NCI-H2227 (cell line): Measurements from ENCODE around the gene EFNA3.

Source experiments
- DNase-seq: peaks from one replicate; lab custom pipeline; 2025; ENCODE audit not compliant: unreplicated experiment; lab: John Stamatoyannopoulos, UW

EFNA3 gene

GRCh38 chr1:155066777-155067176 lies 11.9 kb upstream of the EFNA3 start:
- DNase-seq, result no peak

GRCh38 chr1:155068599-155068998 lies 10.0 kb upstream of the EFNA3 start:
- no peak for DNase-seq

- DNase-seq, result peak; percentile 83
Observed at GRCh38 chr1:155069551-155070157, 9.0 kb upstream of the EFNA3 start.

- peak; percentile 83 for DNase-seq
Observed at GRCh38 chr1:155070158-155070621, 8.4 kb upstream of the EFNA3 start.

GRCh38 chr1:155070721-155071569 lies 7.7 kb upstream of the EFNA3 start:
- peak; percentile 91 for DNase-seq

GRCh38 chr1:155071701-155072100 lies 6.9 kb upstream of the EFNA3 start:
- DNase-seq, result no peak

- DNase-seq, result no peak
Observed at GRCh38 chr1:155072531-155073289, 5.9 kb upstream of the EFNA3 start.

- DNase-seq, result no peak
Observed at GRCh38 chr1:155073377-155074242, 5.0 kb upstream of the EFNA3 start.

- DNase-seq, result no peak
Observed at GRCh38 chr1:155075535-155075934, 3.1 kb upstream of the EFNA3 start.

- DNase-seq, result no peak
Observed at GRCh38 chr1:155076371-155076770, 2.3 kb upstream of the EFNA3 start.

- no peak for DNase-seq
Observed at GRCh38 chr1:155077346-155077745, 1.3 kb upstream of the EFNA3 start.

GRCh38 chr1:155077758-155078445 lies 735 bp upstream of the EFNA3 start:
- DNase-seq, result no peak

GRCh38 chr1:155079210-155079486 lies 511 bp downstream of the EFNA3 start:
- DNase-seq, result no peak

- DNase-seq, result peak; percentile 43
Observed at GRCh38 chr1:155079487-155080311, 1.1 kb downstream of the EFNA3 start.

- DNase-seq, result peak; percentile 98
Observed at GRCh38 chr1:155080312-155081228, 1.9 kb downstream of the EFNA3 start.

GRCh38 chr1:155081472-155082300 lies 3.0 kb downstream of the EFNA3 start:
- DNase-seq, result peak; percentile 59

GRCh38 chr1:155082301-155083051 lies 3.8 kb downstream of the EFNA3 start:
- DNase-seq, result peak; percentile 59
